ENCODE measurements around the gene ZNF487.

The ZNF487 gene

GRCh38 chr10:43524434-43525247 lies 87.7 kb downstream of the ZNF487 start:
- no peak for TF ChIP-seq ZBTB7A (IDR thresholded peaks at IDR 0.05; ENCODE audit: low read depth)
- no peak for TF ChIP-seq CEBPB (IDR thresholded peaks at IDR 0.05)
- TF ChIP-seq TAF1 (IDR thresholded peaks at IDR 0.05; ENCODE audit: low read depth), result no peak
- no peak for TF ChIP-seq TEAD4 (IDR thresholded peaks at IDR 0.05)
- no peak for TF ChIP-seq FOXM1 (IDR thresholded peaks at IDR 0.05; ENCODE audit: borderline replicate concordance, low read depth)
- no peak for TF ChIP-seq YY1 (IDR thresholded peaks at IDR 0.05; ENCODE audit: low read depth)
- no peak for TF ChIP-seq REST (IDR thresholded peaks at IDR 0.05; ENCODE audit: low read depth)
- TF ChIP-seq EP300 (IDR thresholded peaks at IDR 0.05; ENCODE audit: borderline replicate concordance), result no peak
- TF ChIP-seq CREB1 (IDR thresholded peaks at IDR 0.05; ENCODE audit: low read depth), result no peak
- TF ChIP-seq USF1 (IDR thresholded peaks at IDR 0.05), result no peak
- TF ChIP-seq RAD21 (IDR thresholded peaks at IDR 0.05; ENCODE audit: low read depth), result no peak
- no peak for TF ChIP-seq NFIC (IDR thresholded peaks at IDR 0.05)
- no peak for TF ChIP-seq EGR1 (IDR thresholded peaks at IDR 0.05)
